Natural killer cell (primary cell): ENCODE results near the gene MAN1A2. TPM values are rescaled to one million over a fixed set of nuclear protein-coding genes. Genes with fewer than 3 reads are reported as not detected.

Source experiments
- ATAC-seq, 3 donors: fragments of 150-1000 bp in 2 of 3; fragments of 200-7000 bp in 1 of 3; cut with Tn5 transposase; 1 replicate in 1 of 3; 2 replicates in 2 of 3; pipeline ENCODE4 v1.10.0; 2021; ENCODE audit warnings: mild to moderate bottlenecking in 2 of 3, moderate library complexity in 2 of 3
- DNase-seq, 2 donors: peaks; one replicate each; pipeline versions ENCODE4 v3.0.0 to v3.0.0-alpha.2; 2013 to 2021; ENCODE audit warnings: mixed read lengths in 1 of 2
- H3K27ac ChIP-seq: one replicate; pipeline ENCODE4 v1.5.1; 2013; ENCODE audit warnings: mild to moderate bottlenecking, low read length
- H3K27me3 ChIP-seq: one replicate; pipeline ENCODE4 v1.6.1; 2013; ENCODE audit warnings: low read length; ENCODE audit not compliant: control insufficient read depth, insufficient read depth
- H3K36me3 ChIP-seq: one replicate; pipeline ENCODE4 v1.6.1; 2013; ENCODE audit warnings: low read length; ENCODE audit not compliant: control insufficient read depth, insufficient read depth
- H3K4me1 ChIP-seq: one replicate; pipeline ENCODE4 v1.6.1; 2013; ENCODE audit warnings: low read length; ENCODE audit not compliant: control insufficient read depth, insufficient read depth
- H3K4me3 ChIP-seq: one replicate; pipeline ENCODE4 v1.5.1; 2013; ENCODE audit warnings: low read length
- H3K9me3 ChIP-seq: one replicate; pipeline ENCODE4 v1.6.1; 2013; ENCODE audit warnings: low read length; ENCODE audit not compliant: control insufficient read depth, insufficient read depth
- H3K27ac Mint-ChIP-seq, 2 donors: one replicate each; pipeline ENCODE4 v1.8.0; 2022; ENCODE audit warnings: mild to moderate bottlenecking in 2 of 2, mixed read lengths in 2 of 2, moderate library complexity in 1 of 2
- H3K27me3 Mint-ChIP-seq, 2 donors: one replicate each; pipeline ENCODE4 v1.8.0; 2022; ENCODE audit warnings: low read depth in 2 of 2, mixed read lengths in 2 of 2
- H3K36me3 Mint-ChIP-seq: one replicate; pipeline ENCODE4 v1.8.0; 2022; ENCODE audit warnings: mixed read lengths
- H3K4me1 Mint-ChIP-seq, 2 donors: one replicate each; pipeline ENCODE4 v1.8.0; 2022; ENCODE audit warnings: mixed read lengths in 2 of 2
- H3K4me3 Mint-ChIP-seq: one replicate; pipeline ENCODE4 v1.8.0; 2022; ENCODE audit warnings: mild to moderate bottlenecking, moderate library complexity, mixed read lengths
- H3K9me3 Mint-ChIP-seq, 2 donors: one replicate each; pipeline ENCODE4 v1.8.0; 2022; ENCODE audit warnings: mixed read lengths in 2 of 2
- CTCF ChIP-seq: fragments of 200-600 bp; IDR thresholded peaks from one replicate; pipeline ENCODE4 v1.8.0; 2022; ENCODE audit warnings: antibody characterized with exemption
- WGBS: methylation state at CpG from one replicate; pipeline ENCODE4 v1.1.7; 2013; ENCODE audit warnings: missing lambda C conversion rate; ENCODE audit not compliant: insufficient coverage; 5-methylcytosine and 5-hydroxymethylcytosine counted together
- intact Hi-C: fragments of 100-400 bp; cut with micrococcal nuclease; formaldehyde crosslinking; loops from one replicate; pipeline ENCODE4 v1.14.2; 2022
- total RNA-seq, 4 donors: library from RNA; stranded (reverse); fragments of 120-200 nt in 1 of 4; gene quantifications; one replicate each; pipeline versions ENCODE4 v1.2.3 to v1.2.4, GENCODE V29; 2013 to 2022

The MAN1A2 gene
- total RNA-seq, 3 donors from 2014 or later (not counting 1 experiment from before 2014, with no cell fraction given) = 75.5 to 90.0 (median 87.1) TPM

GRCh38 chr1:117481410-117481809, 114.2 kb downstream of the MAN1A2 start:
- Mint-ChIP-seq H3K27me3 (no peaks in the 10 kb centered on the region), H3K4me1 (peaks cover 0 to 18% of the 10 kb centered on the region in 2 donors), H3K9me3 (no peaks in the 10 kb centered on the region), H3K27ac (no peak overlapping the region), H3K4me3 (no peak overlapping the region), H3K36me3 (peaks cover 32% of the 10 kb centered on the region)
- intact Hi-C loops = no loop called here
- H3K27me3 ChIP-seq = no peaks in the 10 kb centered on the region
- H3K4me1 ChIP-seq = no peaks in the 10 kb centered on the region
- no peak for TF ChIP-seq CTCF
- no peak for ATAC-seq
- no peaks in the 10 kb centered on the region for H3K9me3 ChIP-seq
- no peak overlapping the region for H3K27ac ChIP-seq
- no peak for DNase-seq
- no peak overlapping the region for H3K4me3 ChIP-seq
- no peaks in the 10 kb centered on the region for H3K36me3 ChIP-seq
- 100% methylated on average over 1 of the region's 1 CpG for WGBS

GRCh38 chr1:117493906-117494305, 126.7 kb downstream of the MAN1A2 start:
- intact Hi-C loops = no loop called here
- H3K9me3 Mint-ChIP-seq = no peaks in the 10 kb centered on the region
- H3K4me1 Mint-ChIP-seq = no peaks in the 10 kb centered on the region
- ATAC-seq = no peak
- TF ChIP-seq CTCF = no peak
- Histone ChIP-seq H3K4me1 (no peaks in the 10 kb centered on the region), H3K9me3 (no peaks in the 10 kb centered on the region), H3K27ac (no peak overlapping the region), H3K4me3 (no peak overlapping the region), H3K27me3 (no peaks in the 10 kb centered on the region), H3K36me3 (peaks cover 15% of the 10 kb centered on the region)
- no peak for DNase-seq
- H3K36me3 Mint-ChIP-seq = peaks cover 7% of the 10 kb centered on the region
- H3K27me3 Mint-ChIP-seq = no peaks in the 10 kb centered on the region
- no peak overlapping the region for H3K4me3 Mint-ChIP-seq
- no peak overlapping the region for H3K27ac Mint-ChIP-seq
- no CpG with 5 or more reads among the region's 2 CpGs for WGBS

- no peak overlapping the region for H3K4me3 Mint-ChIP-seq
- TF ChIP-seq CTCF = no peak
- intact Hi-C loops = no loop called here
- H3K36me3 Mint-ChIP-seq = peaks cover 7% of the 10 kb centered on the region
- Histone ChIP-seq H3K27ac (no peak overlapping the region), H3K4me3 (no peak overlapping the region), H3K27me3 (no peaks in the 10 kb centered on the region), H3K36me3 (peaks cover 19% of the 10 kb centered on the region), H3K9me3 (no peaks in the 10 kb centered on the region), H3K4me1 (no peaks in the 10 kb centered on the region)
- H3K9me3 Mint-ChIP-seq = no peaks in the 10 kb centered on the region
- no peaks in the 10 kb centered on the region for H3K27me3 Mint-ChIP-seq
- ATAC-seq (no peak), DNase-seq (no peak)
- no CpG with 5 or more reads among the region's 1 CpG for WGBS
- no peaks in the 10 kb centered on the region for H3K4me1 Mint-ChIP-seq
- no peak overlapping the region for H3K27ac Mint-ChIP-seq
Measured at GRCh38 chr1:117495068-117495467, 127.8 kb downstream of the MAN1A2 start.

GRCh38 chr1:117499071-117499470, 131.8 kb downstream of the MAN1A2 start:
- no peak overlapping the region for H3K27ac ChIP-seq
- no peak overlapping the region for H3K27ac Mint-ChIP-seq
- no peak overlapping the region for H3K4me3 ChIP-seq
- H3K4me1 ChIP-seq = no peaks in the 10 kb centered on the region
- no peaks in the 10 kb centered on the region for H3K27me3 Mint-ChIP-seq
- WGBS = 96% methylated on average over 2 of the region's 2 CpGs
- no peaks in the 10 kb centered on the region for H3K9me3 ChIP-seq
- intact Hi-C loops = no loop called here
- TF ChIP-seq CTCF = no peak
- peaks cover 18% of the 10 kb centered on the region for H3K36me3 Mint-ChIP-seq
- peaks cover 39% of the 10 kb centered on the region for H3K36me3 ChIP-seq
- no peaks in the 10 kb centered on the region for H3K9me3 Mint-ChIP-seq
- ATAC-seq (no peak), DNase-seq (no peak)
- no peaks in the 10 kb centered on the region for H3K4me1 Mint-ChIP-seq
- no peak overlapping the region for H3K4me3 Mint-ChIP-seq
- H3K27me3 ChIP-seq = no peaks in the 10 kb centered on the region
